HL-60 (cell line): ENCODE measurements around the gene NHERF1.

ENCODE experiments used
- POLR2AphosphoS5 ChIP-seq: IDR thresholded peaks from 2 replicates; pipeline ENCODE4 v1.6.1; 2012; ENCODE audit warnings: low read depth
- TF ChIP-seq, protein P1 (sequence below): IDR thresholded peaks from one replicate; pipeline ENCODE4 v1.5.1; 2011; ENCODE audit warnings: low read length, control low read depth, inconsistent platforms; ENCODE audit not compliant: insufficient read depth

DNA sequence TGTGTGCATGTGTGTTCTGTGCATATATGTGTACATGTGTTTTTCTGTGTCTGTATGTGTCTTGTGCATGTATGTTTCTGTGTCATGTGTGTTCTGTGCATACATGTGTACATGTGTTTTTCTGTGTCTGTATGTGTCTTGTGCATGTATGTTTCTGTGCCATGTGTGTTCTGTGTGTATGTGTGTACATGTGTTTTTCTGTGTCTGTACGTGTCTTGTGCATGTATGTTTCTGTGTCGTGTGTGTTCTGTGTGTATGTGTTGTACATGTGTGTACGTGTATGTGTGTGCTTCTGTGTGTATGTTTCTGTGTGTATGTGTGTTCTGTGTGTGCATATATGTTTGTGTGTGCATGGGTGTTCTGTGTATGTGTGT lies 19.7 kb upstream of the NHERF1 start:
- TF ChIP-seq POLR2AphosphoS5 = no peak
- TF ChIP-seq, protein P1, sequence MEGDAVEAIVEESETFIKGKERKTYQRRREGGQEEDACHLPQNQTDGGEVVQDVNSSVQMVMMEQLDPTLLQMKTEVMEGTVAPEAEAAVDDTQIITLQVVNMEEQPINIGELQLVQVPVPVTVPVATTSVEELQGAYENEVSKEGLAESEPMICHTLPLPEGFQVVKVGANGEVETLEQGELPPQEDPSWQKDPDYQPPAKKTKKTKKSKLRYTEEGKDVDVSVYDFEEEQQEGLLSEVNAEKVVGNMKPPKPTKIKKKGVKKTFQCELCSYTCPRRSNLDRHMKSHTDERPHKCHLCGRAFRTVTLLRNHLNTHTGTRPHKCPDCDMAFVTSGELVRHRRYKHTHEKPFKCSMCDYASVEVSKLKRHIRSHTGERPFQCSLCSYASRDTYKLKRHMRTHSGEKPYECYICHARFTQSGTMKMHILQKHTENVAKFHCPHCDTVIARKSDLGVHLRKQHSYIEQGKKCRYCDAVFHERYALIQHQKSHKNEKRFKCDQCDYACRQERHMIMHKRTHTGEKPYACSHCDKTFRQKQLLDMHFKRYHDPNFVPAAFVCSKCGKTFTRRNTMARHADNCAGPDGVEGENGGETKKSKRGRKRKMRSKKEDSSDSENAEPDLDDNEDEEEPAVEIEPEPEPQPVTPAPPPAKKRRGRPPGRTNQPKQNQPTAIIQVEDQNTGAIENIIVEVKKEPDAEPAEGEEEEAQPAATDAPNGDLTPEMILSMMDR = no peak
